SK-N-SH treated with all-trans-retinoic acid at 6 μM for 48 hours (cell line): ENCODE results near the gene WDR62.

ENCODE experiments used
- ATAC-seq: fragments of 200-7000 bp; cut with Tn5 transposase; 3 replicates; pipeline ENCODE4 v1.9.1; 2020; ENCODE audit warnings: mild to moderate bottlenecking, moderate library complexity
- ARNTL ChIP-seq: fragments of 450-650 bp; formaldehyde crosslinking; IDR thresholded peaks from 2 replicates; pipeline ENCODE4 v1.5.0; 2020; ENCODE audit warnings: low read depth, mild to moderate bottlenecking, moderate library complexity, borderline replicate concordance
- BACH2 ChIP-seq: fragments of 250-450 bp; sonication (Bioruptor Pico); IDR thresholded peaks from 2 replicates; pipeline ENCODE4 v1.9.0; 2021; ENCODE audit warnings: mild to moderate bottlenecking, borderline replicate concordance
- CSDC2 ChIP-seq: fragments of 250-450 bp; sonication (Bioruptor Pico); IDR thresholded peaks from 2 replicates; pipeline ENCODE4 v1.5.0; 2020; ENCODE audit warnings: mild to moderate bottlenecking, moderate library complexity
- GLIS3 ChIP-seq: fragments of 250-450 bp; sonication (Bioruptor Pico); IDR thresholded peaks from 2 replicates; pipeline ENCODE4 v1.5.0; 2020; ENCODE audit warnings: mild to moderate bottlenecking, moderate library complexity
- PATZ1 ChIP-seq: fragments of 250-450 bp; sonication (Bioruptor Pico); IDR thresholded peaks from 2 replicates; pipeline ENCODE4 v1.8.0; 2020; ENCODE audit warnings: mild to moderate bottlenecking, moderate library complexity, borderline replicate concordance
- POU6F1 ChIP-seq: fragments of 250-450 bp; sonication (Bioruptor Pico); IDR thresholded peaks from 2 replicates; pipeline ENCODE4 v1.8.0; 2021; ENCODE audit warnings: low read depth, mild to moderate bottlenecking, moderate library complexity, borderline replicate concordance
- PPARA ChIP-seq: fragments of 250-450 bp; sonication (Bioruptor Pico); IDR thresholded peaks from 2 replicates; pipeline ENCODE4 v1.5.0; 2020; ENCODE audit warnings: mild to moderate bottlenecking, borderline replicate concordance
- RARB ChIP-seq: fragments of 250-450 bp; sonication (Bioruptor Pico); IDR thresholded peaks from 2 replicates; pipeline ENCODE4 v1.8.0; 2021; ENCODE audit warnings: mild to moderate bottlenecking, moderate library complexity
- SNAI2 ChIP-seq: fragments of 250-450 bp; sonication (Bioruptor Pico); IDR thresholded peaks from 2 replicates; pipeline ENCODE4 v1.5.0; 2020; ENCODE audit warnings: mild to moderate bottlenecking, moderate library complexity
- TOX ChIP-seq: fragments of 250-450 bp; sonication (Bioruptor Pico); IDR thresholded peaks from 2 replicates; pipeline ENCODE4 v1.8.0; 2021; ENCODE audit warnings: mild to moderate bottlenecking, moderate library complexity, borderline replicate concordance
- ZC3H10 ChIP-seq: fragments of 250-450 bp; sonication (Bioruptor Pico); IDR thresholded peaks from 2 replicates; pipeline ENCODE4 v1.5.1; 2021; ENCODE audit warnings: mild to moderate bottlenecking, moderate library complexity
- ZFP3 ChIP-seq: fragments of 250-450 bp; sonication (Bioruptor Pico); IDR thresholded peaks from 2 replicates; pipeline ENCODE4 v1.5.0; 2020; ENCODE audit warnings: mild to moderate bottlenecking, moderate library complexity
- ZFP30 ChIP-seq: fragments of 450-650 bp; formaldehyde crosslinking; IDR thresholded peaks from 2 replicates; pipeline ENCODE4 v1.5.0; 2022; ENCODE audit warnings: mild to moderate bottlenecking, moderate library complexity
- ZNF565 ChIP-seq: fragments of 450-650 bp; formaldehyde crosslinking; conservative IDR thresholded peaks from 2 replicates; pipeline ENCODE4 v1.5.0; 2020; ENCODE audit warnings: low read depth, mild to moderate bottlenecking, moderate library complexity
- ZNF70 ChIP-seq: fragments of 450-650 bp; formaldehyde crosslinking; IDR thresholded peaks from 2 replicates; pipeline ENCODE4 v1.5.0; 2020; ENCODE audit warnings: mild to moderate bottlenecking, moderate library complexity
- TF ChIP-seq, protein P1 (sequence below): fragments of 250-450 bp; sonication (Bioruptor Pico); IDR thresholded peaks from 2 replicates; pipeline ENCODE4 v1.5.0; 2020; ENCODE audit warnings: mild to moderate bottlenecking, moderate library complexity
- TF ChIP-seq, protein P2 (sequence below): fragments of 250-450 bp; sonication (Bioruptor Pico); IDR thresholded peaks from 2 replicates; pipeline ENCODE4 v1.5.1; 2021; ENCODE audit warnings: mild to moderate bottlenecking, moderate library complexity

WDR62 gene

DNA sequence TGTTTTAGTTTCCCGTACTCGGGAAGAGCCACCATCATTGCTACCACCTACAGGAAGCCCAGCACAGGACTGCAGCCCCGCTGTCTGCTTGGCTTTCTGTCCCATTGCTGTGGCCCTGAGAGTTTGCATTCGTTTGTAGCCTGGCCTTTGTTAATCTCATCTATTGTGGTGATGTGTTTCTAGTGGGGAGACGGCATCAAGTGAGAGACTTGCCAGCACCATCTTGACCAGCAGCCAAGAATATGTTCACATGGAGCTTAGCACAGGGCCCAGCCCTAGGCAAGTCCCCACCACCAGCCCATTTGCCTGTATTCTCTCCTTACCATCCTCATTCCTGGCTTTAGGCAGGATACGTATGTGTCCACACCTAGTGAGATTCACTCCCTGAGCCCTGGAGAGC is 39.0 kb downstream of the WDR62 start (continued):
- TF ChIP-seq, protein P1, sequence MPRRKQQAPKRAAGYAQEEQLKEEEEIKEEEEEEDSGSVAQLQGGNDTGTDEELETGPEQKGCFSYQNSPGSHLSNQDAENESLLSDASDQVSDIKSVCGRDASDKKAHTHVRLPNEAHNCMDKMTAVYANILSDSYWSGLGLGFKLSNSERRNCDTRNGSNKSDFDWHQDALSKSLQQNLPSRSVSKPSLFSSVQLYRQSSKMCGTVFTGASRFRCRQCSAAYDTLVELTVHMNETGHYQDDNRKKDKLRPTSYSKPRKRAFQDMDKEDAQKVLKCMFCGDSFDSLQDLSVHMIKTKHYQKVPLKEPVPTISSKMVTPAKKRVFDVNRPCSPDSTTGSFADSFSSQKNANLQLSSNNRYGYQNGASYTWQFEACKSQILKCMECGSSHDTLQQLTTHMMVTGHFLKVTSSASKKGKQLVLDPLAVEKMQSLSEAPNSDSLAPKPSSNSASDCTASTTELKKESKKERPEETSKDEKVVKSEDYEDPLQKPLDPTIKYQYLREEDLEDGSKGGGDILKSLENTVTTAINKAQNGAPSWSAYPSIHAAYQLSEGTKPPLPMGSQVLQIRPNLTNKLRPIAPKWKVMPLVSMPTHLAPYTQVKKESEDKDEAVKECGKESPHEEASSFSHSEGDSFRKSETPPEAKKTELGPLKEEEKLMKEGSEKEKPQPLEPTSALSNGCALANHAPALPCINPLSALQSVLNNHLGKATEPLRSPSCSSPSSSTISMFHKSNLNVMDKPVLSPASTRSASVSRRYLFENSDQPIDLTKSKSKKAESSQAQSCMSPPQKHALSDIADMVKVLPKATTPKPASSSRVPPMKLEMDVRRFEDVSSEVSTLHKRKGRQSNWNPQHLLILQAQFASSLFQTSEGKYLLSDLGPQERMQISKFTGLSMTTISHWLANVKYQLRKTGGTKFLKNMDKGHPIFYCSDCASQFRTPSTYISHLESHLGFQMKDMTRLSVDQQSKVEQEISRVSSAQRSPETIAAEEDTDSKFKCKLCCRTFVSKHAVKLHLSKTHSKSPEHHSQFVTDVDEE (CRISPR knock-in tag) = no peak
- TF ChIP-seq POU6F1 (CRISPR knock-in tag) (no peak), ZFP30 (no peak)

DNA sequence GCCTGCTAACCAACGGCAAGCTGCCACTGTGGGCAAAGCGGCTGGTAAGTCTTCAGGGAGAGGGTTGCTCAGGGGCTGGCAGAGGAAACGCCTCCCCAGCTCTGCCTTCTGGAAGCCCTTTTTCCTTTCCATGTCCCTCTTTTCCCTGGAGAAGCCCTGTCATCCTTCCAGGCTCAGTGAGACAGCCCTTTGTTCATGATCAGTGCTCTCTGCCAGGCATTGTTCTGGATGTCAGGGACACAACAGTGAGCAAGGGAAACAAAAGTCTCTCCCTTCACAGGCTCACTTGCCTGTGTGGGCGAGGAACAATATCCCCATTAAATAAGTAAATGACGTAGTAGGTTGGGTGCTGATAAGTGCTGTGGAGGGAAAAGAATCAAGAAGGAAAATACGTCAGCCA is 42.3 kb downstream of the WDR62 start:
- TF ChIP-seq ARNTL = no peak
- TF ChIP-seq GLIS3 = no peak
- TF ChIP-seq PPARA (CRISPR knock-in tag) = no peak
- TF ChIP-seq ZFP30 = no peak
- TF ChIP-seq BACH2 (CRISPR knock-in tag) = no peak
- no peak for TF ChIP-seq RARB (CRISPR knock-in tag)
- no peak for TF ChIP-seq ZFP3
- no peak for TF ChIP-seq SNAI2 (CRISPR knock-in tag)
- no peak for TF ChIP-seq ZC3H10
- no peak for TF ChIP-seq CSDC2 (CRISPR knock-in tag)
- TF ChIP-seq ZNF70 = no peak
- TF ChIP-seq, protein P1 (CRISPR knock-in tag) = no peak
- no peak for TF ChIP-seq TOX
- TF ChIP-seq, protein P2, sequence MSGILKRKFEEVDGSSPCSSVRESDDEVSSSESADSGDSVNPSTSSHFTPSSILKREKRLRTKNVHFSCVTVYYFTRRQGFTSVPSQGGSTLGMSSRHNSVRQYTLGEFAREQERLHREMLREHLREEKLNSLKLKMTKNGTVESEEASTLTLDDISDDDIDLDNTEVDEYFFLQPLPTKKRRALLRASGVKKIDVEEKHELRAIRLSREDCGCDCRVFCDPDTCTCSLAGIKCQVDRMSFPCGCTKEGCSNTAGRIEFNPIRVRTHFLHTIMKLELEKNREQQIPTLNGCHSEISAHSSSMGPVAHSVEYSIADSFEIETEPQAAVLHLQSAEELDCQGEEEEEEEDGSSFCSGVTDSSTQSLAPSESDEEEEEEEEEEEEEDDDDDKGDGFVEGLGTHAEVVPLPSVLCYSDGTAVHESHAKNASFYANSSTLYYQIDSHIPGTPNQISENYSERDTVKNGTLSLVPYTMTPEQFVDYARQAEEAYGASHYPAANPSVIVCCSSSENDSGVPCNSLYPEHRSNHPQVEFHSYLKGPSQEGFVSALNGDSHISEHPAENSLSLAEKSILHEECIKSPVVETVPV (CRISPR knock-in tag) = no peak
- no peak for TF ChIP-seq PATZ1
- no peak for ATAC-seq

- ATAC-seq = no peak
- TF ChIP-seq, protein P2 (CRISPR knock-in tag) = no peak
- TF ChIP-seq ZNF565 (no peak), ARNTL (no peak), BACH2 (CRISPR knock-in tag) (no peak), SNAI2 (CRISPR knock-in tag) (no peak), ZC3H10 (no peak), PPARA (CRISPR knock-in tag) (no peak), POU6F1 (CRISPR knock-in tag) (no peak), CSDC2 (CRISPR knock-in tag) (no peak)
- TF ChIP-seq, protein P1 (CRISPR knock-in tag) = no peak
- TF ChIP-seq, all 23 proteins: peak for 0
Measured at GRCh38 chr19:36099166-36099785, 44.6 kb downstream of the WDR62 start.
